Testis (tissue), 2 donors: ENCODE data around the gene LIMA1.

Experiments
- CTCF ChIP-seq, 3 experiments: fragments of 450-650 bp in 2 of 3; fragments of 200-600 bp in 1 of 3; sonication (generic) in 1 of 3; IDR thresholded peaks; one replicate each; pipeline ENCODE4 v1.5.1; 2016 to 2019; ENCODE audit warnings: antibody characterized with exemption in 3 of 3, mild to moderate bottlenecking in 2 of 3, moderate library complexity in 1 of 3
- POLR2A ChIP-seq: fragments of 450-650 bp; IDR thresholded peaks from one replicate; pipeline ENCODE4 v1.6.1; 2017; ENCODE audit warnings: antibody characterized with exemption, mild to moderate bottlenecking, moderate library complexity

- peak in 1 of 3 experiments; percentile 35 for TF ChIP-seq CTCF (IDR thresholded peaks at IDR 0.05)
- TF ChIP-seq POLR2A, result no peak
Measured at GRCh38 chr12:50222275-50222783, 61.0 kb downstream of the LIMA1 start.
